Kidney epithelial cell (primary cell): ENCODE measurements around the gene CENPO. TPM values are rescaled to one million over a fixed set of nuclear protein-coding genes. Genes with fewer than 3 reads are reported as not detected.

Experiments
- DNase-seq: peaks from one replicate; pipeline ENCODE4 v3.0.0-alpha.2; 2010; ENCODE audit warnings: low read depth
- H3K27me3 ChIP-seq: 2 replicates; pipeline ENCODE4 v1.6.0; 2011; ENCODE audit warnings: low read length; ENCODE audit not compliant: control insufficient read depth, insufficient read depth
- H3K36me3 ChIP-seq: 2 replicates; pipeline ENCODE4 v1.5.1; 2011; ENCODE audit warnings: low read length; ENCODE audit not compliant: control insufficient read depth, insufficient read depth
- H3K4me3 ChIP-seq: 2 replicates; pipeline ENCODE4 v1.5.1; 2011; ENCODE audit warnings: low read depth, mild to moderate bottlenecking, control low read depth, low read length
- CTCF ChIP-seq: IDR thresholded peaks from 2 replicates; pipeline ENCODE4 v1.5.1; 2011; ENCODE audit warnings: mild to moderate bottlenecking, moderate library complexity, low read length, control low read depth, inconsistent platforms; ENCODE audit not compliant: insufficient read depth, poor library complexity, severe bottlenecking
- total RNA-seq: library from RNA; depleted of rRNA; stranded (reverse); fragments of >200 nt; gene quantifications from 2 replicates; pipeline ENCODE4 v1.2.3, GENCODE V29; 2015

Gene CENPO
- total RNA-seq, 1 donor from 2014 or later = 10.9 TPM

- DNase-seq = no peak
- Histone ChIP-seq H3K36me3 (no peaks in the 10 kb centered on the region), H3K4me3 (no peak overlapping the region), H3K27me3 (no peaks in the 10 kb centered on the region)
- no peak for TF ChIP-seq CTCF
Measured at GRCh38 chr2:24860631-24861030, 67.4 kb downstream of the CENPO start.

DNA sequence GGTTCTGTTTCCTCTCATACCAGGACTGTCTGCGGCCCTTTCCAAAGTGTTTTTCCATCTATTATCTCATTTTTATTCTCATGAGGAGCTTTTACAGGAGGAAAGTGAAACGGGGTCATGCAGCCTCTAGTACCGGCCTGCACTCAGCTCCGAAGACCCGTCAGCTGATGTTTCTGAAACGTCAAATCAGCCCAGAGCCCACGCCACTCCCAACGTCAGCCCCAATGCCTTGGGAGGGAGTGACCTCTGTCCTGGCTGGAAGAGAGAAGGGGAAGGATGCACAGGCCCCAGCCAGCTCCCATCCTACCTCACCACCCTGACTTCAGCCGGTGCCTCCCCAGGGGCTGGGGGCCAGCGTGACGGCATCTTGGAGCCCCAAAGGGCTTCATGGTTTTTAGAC, 68.3 kb downstream of the CENPO start:
- H3K27me3 ChIP-seq = no peaks in the 10 kb centered on the region
- no peaks in the 10 kb centered on the region for H3K36me3 ChIP-seq
- no peak overlapping the region for H3K4me3 ChIP-seq
- DNase-seq = no peak
- no peak for TF ChIP-seq CTCF

DNA sequence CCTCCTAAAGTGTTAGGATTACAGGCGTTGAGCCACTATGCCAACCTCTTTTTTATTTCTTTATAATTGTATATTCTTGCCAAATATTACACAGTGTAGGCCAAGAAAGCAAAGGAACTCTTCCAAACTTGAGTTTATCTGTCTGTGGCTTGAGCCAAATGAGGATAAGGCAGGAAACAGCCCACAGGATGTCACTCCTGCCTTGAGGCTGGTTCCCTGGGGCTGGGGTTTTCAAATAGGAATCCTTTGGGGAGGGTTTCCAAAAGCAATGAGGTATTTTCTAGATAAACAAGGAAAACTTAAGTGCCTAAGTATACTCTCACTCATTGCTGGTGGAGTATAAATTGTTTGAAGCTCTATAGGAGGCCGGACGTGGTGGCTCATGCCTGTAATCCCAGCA, 70.4 kb downstream of the CENPO start:
- no peak for TF ChIP-seq CTCF
- no peaks in the 10 kb centered on the region for H3K27me3 ChIP-seq
- DNase-seq = no peak
- no peaks in the 10 kb centered on the region for H3K36me3 ChIP-seq
- H3K4me3 ChIP-seq = no peak overlapping the region

DNA sequence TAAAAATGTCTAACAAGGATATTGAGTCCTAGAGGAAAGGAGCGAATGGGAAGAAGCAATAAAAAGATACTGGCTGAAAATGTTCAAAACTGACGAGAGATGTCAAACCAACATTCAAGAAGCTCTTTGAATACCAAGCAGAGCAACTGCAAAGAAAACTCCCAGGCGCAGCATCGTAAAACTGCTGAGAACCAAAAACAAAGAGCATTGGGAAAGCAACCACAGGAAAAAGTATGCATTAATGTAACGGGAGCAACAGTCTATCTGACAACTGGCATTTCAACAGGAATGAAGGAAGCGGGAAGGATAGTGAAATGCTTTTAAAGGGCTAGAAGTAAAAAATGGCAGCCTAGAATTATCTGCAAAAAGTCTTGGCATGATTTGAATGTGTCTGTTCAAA, 73.7 kb downstream of the CENPO start:
- no peak overlapping the region for H3K4me3 ChIP-seq
- no peaks in the 10 kb centered on the region for H3K36me3 ChIP-seq
- TF ChIP-seq CTCF = no peak
- DNase-seq = no peak
- no peaks in the 10 kb centered on the region for H3K27me3 ChIP-seq

DNA sequence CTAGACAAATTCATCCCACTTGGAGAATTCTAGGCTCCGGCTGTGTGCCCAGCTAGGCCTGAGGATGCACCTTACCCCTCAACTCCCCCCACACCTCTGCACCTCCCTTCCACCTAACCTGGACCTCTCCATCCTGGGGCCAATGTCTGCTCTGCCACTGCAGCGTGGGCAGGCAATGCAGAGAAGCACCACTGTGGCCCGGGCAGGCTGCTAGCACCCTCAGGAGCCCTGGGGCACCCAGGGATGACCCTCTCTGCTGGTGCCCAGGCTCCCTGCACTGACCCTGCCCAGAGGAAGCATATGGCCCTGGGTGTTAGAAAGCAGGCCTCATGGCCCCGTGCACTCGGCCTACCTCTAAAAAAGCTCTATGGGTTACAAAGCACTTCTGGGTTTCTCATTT, 77.2 kb downstream of the CENPO start:
- no peaks in the 10 kb centered on the region for H3K36me3 ChIP-seq
- no peak for DNase-seq
- TF ChIP-seq CTCF = no peak
- H3K4me3 ChIP-seq = no peak overlapping the region
- no peaks in the 10 kb centered on the region for H3K27me3 ChIP-seq

- Histone ChIP-seq H3K4me3 (no peak overlapping the region), H3K27me3 (no peaks in the 10 kb centered on the region), H3K36me3 (no peaks in the 10 kb centered on the region)
- no peak for DNase-seq
- TF ChIP-seq CTCF = no peak
Measured at GRCh38 chr2:24870891-24871705, 77.9 kb downstream of the CENPO start.
